ENCODE results near the gene OR1S1. TPM values are rescaled to one million over a fixed set of nuclear protein-coding genes. Genes with fewer than 3 reads are reported as not detected.

The OR1S1 gene
- total RNA-seq, 1 experiment from 2014 or later, result not detected

DNA sequence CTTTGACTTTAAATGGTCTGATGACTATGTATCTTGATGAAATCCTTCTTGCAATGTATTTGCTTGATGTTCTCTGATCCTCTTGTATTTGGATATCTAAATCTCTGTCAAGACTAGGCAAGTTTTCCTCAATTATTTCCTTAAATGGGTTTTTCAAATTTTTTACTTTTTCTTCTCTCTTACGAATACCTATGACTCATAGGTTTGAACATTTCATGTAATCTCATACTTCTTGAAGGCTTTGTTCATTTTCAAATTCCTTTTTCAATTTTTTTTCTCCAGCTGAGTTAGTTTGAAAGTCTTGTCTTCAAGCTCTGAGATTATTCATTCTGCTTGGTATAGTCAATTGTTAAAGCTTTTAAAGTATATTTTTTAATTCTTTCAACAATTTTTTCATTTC lies 42.4 kb downstream of the OR1S1 start:
- intact Hi-C loops (cut with micrococcal nuclease), result no loop called here

DNA sequence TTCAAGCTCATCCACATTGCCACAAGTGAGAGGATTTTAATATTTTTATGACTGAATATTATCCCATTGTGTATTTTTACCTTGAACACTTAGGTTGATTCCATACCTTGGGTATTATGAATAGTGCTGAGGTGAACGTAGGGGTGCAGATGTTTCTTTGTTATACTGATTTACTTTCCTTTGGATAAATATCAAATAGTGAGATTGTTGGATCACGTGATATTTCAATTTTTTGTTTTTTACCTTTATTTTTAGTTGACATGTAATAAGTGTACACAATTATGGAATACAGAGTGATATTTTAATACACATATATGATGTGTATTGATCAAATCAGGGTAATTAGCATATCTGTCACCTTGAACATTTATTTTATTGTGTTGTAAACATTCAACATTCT lies 47.5 kb downstream of the OR1S1 start:
- TF ChIP-seq ZNF274 (IDR thresholded peaks at IDR 0.05; ENCODE audit: low read depth, low read length), result no peak
- no peak for TF ChIP-seq TCF7L2 (IDR thresholded peaks at IDR 0.05; ENCODE audit: borderline replicate concordance, extremely low read depth, insufficient read depth, insufficient read length)
- TF ChIP-seq EGR1 (IDR thresholded peaks at IDR 0.05; ENCODE audit: low read depth), result no peak
- no peak for TF ChIP-seq RAD21 (IDR thresholded peaks at IDR 0.05; ENCODE audit: low read depth)
- TF ChIP-seq FOSL1 (IDR thresholded peaks at IDR 0.05; ENCODE audit: low read depth), result no peak
- no peak for TF ChIP-seq CEBPB (IDR thresholded peaks at IDR 0.05; ENCODE audit: low read depth)
- no peak for TF ChIP-seq POLR2A (IDR thresholded peaks at IDR 0.05; ENCODE audit: borderline replicate concordance, extremely low read depth, insufficient read depth, insufficient read length)
- TF ChIP-seq, protein P1, sequence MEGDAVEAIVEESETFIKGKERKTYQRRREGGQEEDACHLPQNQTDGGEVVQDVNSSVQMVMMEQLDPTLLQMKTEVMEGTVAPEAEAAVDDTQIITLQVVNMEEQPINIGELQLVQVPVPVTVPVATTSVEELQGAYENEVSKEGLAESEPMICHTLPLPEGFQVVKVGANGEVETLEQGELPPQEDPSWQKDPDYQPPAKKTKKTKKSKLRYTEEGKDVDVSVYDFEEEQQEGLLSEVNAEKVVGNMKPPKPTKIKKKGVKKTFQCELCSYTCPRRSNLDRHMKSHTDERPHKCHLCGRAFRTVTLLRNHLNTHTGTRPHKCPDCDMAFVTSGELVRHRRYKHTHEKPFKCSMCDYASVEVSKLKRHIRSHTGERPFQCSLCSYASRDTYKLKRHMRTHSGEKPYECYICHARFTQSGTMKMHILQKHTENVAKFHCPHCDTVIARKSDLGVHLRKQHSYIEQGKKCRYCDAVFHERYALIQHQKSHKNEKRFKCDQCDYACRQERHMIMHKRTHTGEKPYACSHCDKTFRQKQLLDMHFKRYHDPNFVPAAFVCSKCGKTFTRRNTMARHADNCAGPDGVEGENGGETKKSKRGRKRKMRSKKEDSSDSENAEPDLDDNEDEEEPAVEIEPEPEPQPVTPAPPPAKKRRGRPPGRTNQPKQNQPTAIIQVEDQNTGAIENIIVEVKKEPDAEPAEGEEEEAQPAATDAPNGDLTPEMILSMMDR (IDR thresholded peaks at IDR 0.05 in 2 of 3, conservative IDR thresholded peaks at IDR 0.05 in 1 of 3; ENCODE audit: borderline replicate concordance in 1 of 3, insufficient read depth in 1 of 3, low read depth in 2 of 3, low read length in 2 of 3), result no peak
- no peak for TF ChIP-seq POLR2AphosphoS5 (IDR thresholded peaks at IDR 0.05; ENCODE audit: low read depth, low read length)
- TF ChIP-seq YY1 (IDR thresholded peaks at IDR 0.05; ENCODE audit: extremely low read depth, insufficient replicate concordance, low read depth, low read length), result no peak
- H3K27me3 ChIP-seq (ENCODE audit: insufficient read depth, low read length), result peaks cover 10% of the 10 kb centered on the region
- no peak for DNase-seq (ENCODE audit: low read depth, low spot score)
- H3K9me2 ChIP-seq (ENCODE audit: insufficient read depth), result no peaks in the 10 kb centered on the region
- no peak overlapping the region for H3K27ac ChIP-seq (ENCODE audit: low read depth, low read length)
- intact Hi-C loops (cut with micrococcal nuclease), result loop anchor here (2.0 kb wide), 1 partner anchor 45 kb away; no protein-coding TSS in a partner anchor
- no TSS peak for BruUV-seq (replicated peaks)
- POLR2A ChIA-PET, result no interaction called here
- CTCF ChIA-PET, result no interaction called here
- RAD21 ChIA-PET (ENCODE audit: low non-redundant PET in 1 of 2, low total read pairs in 2 of 2, uncharacterized antibody in 2 of 2, unreplicated experiment in 2 of 2), result no interaction called here
- no peak overlapping the region for H3K4me3 ChIP-seq (replicated peaks in 1 of 2; ENCODE audit: low read depth in 1 of 2, low read length in 2 of 2)
- H3K79me2 ChIP-seq (ENCODE audit: insufficient read depth, low read length), result no peaks in the 10 kb centered on the region
- H3K4me2 ChIP-seq (ENCODE audit: low read length), result no peak overlapping the region
- H3K9ac ChIP-seq (ENCODE audit: low read length), result no peak overlapping the region
- no peak for ATAC-seq
- no peaks in the 10 kb centered on the region for H3K4me1 ChIP-seq (ENCODE audit: control insufficient read depth in 1 of 2, insufficient read depth in 2 of 2, low read length in 2 of 2)
- no peak overlapping the region for H2AFZ ChIP-seq (ENCODE audit: low read depth, low read length, poor library complexity, severe bottlenecking)
- H3K9me3 ChIP-seq (ENCODE audit: control insufficient read depth in 1 of 2, insufficient read depth in 1 of 2, low read depth in 1 of 2, low read length in 2 of 2), result no peaks in the 10 kb centered on the region
- no peaks in the 10 kb centered on the region for H4K20me1 ChIP-seq (ENCODE audit: insufficient read depth)
- no peaks in the 10 kb centered on the region for H3K36me3 ChIP-seq (ENCODE audit: control insufficient read depth in 1 of 2, insufficient read depth in 2 of 2, low read length in 2 of 2)

More for the DNA sequence above, 42.4 kb downstream of the OR1S1 start:
- Histone ChIP-seq H3K4me2 (ENCODE audit: low read length) (no peak overlapping the region), H3K36me3 (ENCODE audit: control insufficient read depth in 1 of 2, insufficient read depth in 2 of 2, low read length in 2 of 2) (no peaks in the 10 kb centered on the region), H3K9me3 (ENCODE audit: control insufficient read depth in 1 of 2, insufficient read depth in 1 of 2, low read depth in 1 of 2, low read length in 2 of 2) (no peaks in the 10 kb centered on the region), H3K9ac (ENCODE audit: low read length) (no peak overlapping the region), H3K27me3 (ENCODE audit: insufficient read depth, low read length) (peaks cover 10% of the 10 kb centered on the region), H4K20me1 (ENCODE audit: insufficient read depth) (no peaks in the 10 kb centered on the region), H3K27ac (ENCODE audit: low read depth, low read length) (no peak overlapping the region), H3K79me2 (ENCODE audit: insufficient read depth, low read length) (no peaks in the 10 kb centered on the region), H3K4me3 (replicated peaks in 1 of 2; ENCODE audit: low read depth in 1 of 2, low read length in 2 of 2) (no peak overlapping the region), H3K9me2 (ENCODE audit: insufficient read depth) (no peaks in the 10 kb centered on the region), H2AFZ (ENCODE audit: low read depth, low read length, poor library complexity, severe bottlenecking) (no peak overlapping the region), H3K4me1 (ENCODE audit: control insufficient read depth in 1 of 2, insufficient read depth in 2 of 2, low read length in 2 of 2) (no peaks in the 10 kb centered on the region)
- POLR2A ChIA-PET, result no interaction called here
- ATAC-seq (no peak), DNase-seq (ENCODE audit: low read depth, low spot score) (no peak)
- TF ChIP-seq ZFX (IDR thresholded peaks at IDR 0.05) (no peak), ELF1 (IDR thresholded peaks at IDR 0.05; ENCODE audit: borderline replicate concordance, low read depth) (no peak), EZH2phosphoT487 (IDR thresholded peaks at IDR 0.05; ENCODE audit: borderline replicate concordance) (no peak), EZH2 (IDR thresholded peaks at IDR 0.05) (no peak), CEBPB (IDR thresholded peaks at IDR 0.05; ENCODE audit: low read depth) (no peak), POLR2AphosphoS5 (IDR thresholded peaks at IDR 0.05; ENCODE audit: low read depth, low read length) (no peak), CBX3 (IDR thresholded peaks at IDR 0.05; ENCODE audit: low read depth) (no peak), TCF7L2 (IDR thresholded peaks at IDR 0.05; ENCODE audit: borderline replicate concordance, extremely low read depth, insufficient read depth, insufficient read length) (no peak), SP1 (IDR thresholded peaks at IDR 0.05; ENCODE audit: low read depth) (no peak), RAD21 (IDR thresholded peaks at IDR 0.05; ENCODE audit: low read depth) (no peak), YY1 (IDR thresholded peaks at IDR 0.05; ENCODE audit: extremely low read depth, insufficient replicate concordance, low read depth, low read length) (no peak)
- TF ChIP-seq, protein P2, sequence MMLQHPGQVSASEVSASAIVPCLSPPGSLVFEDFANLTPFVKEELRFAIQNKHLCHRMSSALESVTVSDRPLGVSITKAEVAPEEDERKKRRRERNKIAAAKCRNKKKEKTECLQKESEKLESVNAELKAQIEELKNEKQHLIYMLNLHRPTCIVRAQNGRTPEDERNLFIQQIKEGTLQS (IDR thresholded peaks at IDR 0.05), result no peak
- TF ChIP-seq, protein P3, sequence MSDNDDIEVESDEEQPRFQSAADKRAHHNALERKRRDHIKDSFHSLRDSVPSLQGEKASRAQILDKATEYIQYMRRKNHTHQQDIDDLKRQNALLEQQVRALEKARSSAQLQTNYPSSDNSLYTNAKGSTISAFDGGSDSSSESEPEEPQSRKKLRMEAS (IDR thresholded peaks at IDR 0.05), result no peak
- RAD21 ChIA-PET (ENCODE audit: low non-redundant PET in 1 of 2, low total read pairs in 2 of 2, uncharacterized antibody in 2 of 2, unreplicated experiment in 2 of 2), result no interaction called here
- BruUV-seq (replicated peaks), result no TSS peak
- CTCF ChIA-PET, result no interaction called here

Data from HCT116 (cell line).